Measurements from ENCODE around the gene LASP1.

LASP1 gene

GRCh38 chr17:38868817-38869525, 887 bp upstream of the LASP1 start:
- peak; percentile 72 for DNase-seq (ENCODE audit: low spot score)

GRCh38 chr17:38870259-38871165, 654 bp downstream of the LASP1 start:
- DNase-seq (ENCODE audit: low spot score): peak; percentile 68

- DNase-seq (ENCODE audit: low spot score): no peak
Observed at GRCh38 chr17:38871247-38872015, 1.6 kb downstream of the LASP1 start.

- no peak for DNase-seq (ENCODE audit: low spot score)
Observed at GRCh38 chr17:38872027-38872511, 2.2 kb downstream of the LASP1 start.

GRCh38 chr17:38872671-38873385, 3.0 kb downstream of the LASP1 start:
- no peak for DNase-seq (ENCODE audit: low spot score)

GRCh38 chr17:38873640-38874380, 4.0 kb downstream of the LASP1 start:
- peak; percentile 5 for DNase-seq (ENCODE audit: low spot score)

- DNase-seq (ENCODE audit: low spot score): peak; percentile 20
Observed at GRCh38 chr17:38874505-38875400, 4.9 kb downstream of the LASP1 start.

GRCh38 chr17:38875477-38876075, 5.7 kb downstream of the LASP1 start:
- DNase-seq (ENCODE audit: low spot score): no peak

- DNase-seq (ENCODE audit: low spot score): no peak
Observed at GRCh38 chr17:38877130-38877851, 7.4 kb downstream of the LASP1 start.

- peak; percentile 94 for DNase-seq (ENCODE audit: low spot score)
Observed at GRCh38 chr17:38879878-38880665, 10.2 kb downstream of the LASP1 start.

- peak; percentile 54 for DNase-seq (ENCODE audit: low spot score)
Observed at GRCh38 chr17:38881600-38882191, 11.8 kb downstream of the LASP1 start.

GRCh38 chr17:38882870-38883269, 13.0 kb downstream of the LASP1 start:
- no peak for DNase-seq (ENCODE audit: low spot score)

GRCh38 chr17:38883592-38884526, 14.0 kb downstream of the LASP1 start:
- no peak for DNase-seq (ENCODE audit: low spot score)

GRCh38 chr17:38885044-38885727, 15.3 kb downstream of the LASP1 start:
- DNase-seq (ENCODE audit: low spot score): no peak

GRCh38 chr17:38885728-38886642, 16.1 kb downstream of the LASP1 start:
- DNase-seq (ENCODE audit: low spot score): no peak

Measured in AG20443 (cell line).